Measurements from ENCODE around the gene STUM.

DNA sequence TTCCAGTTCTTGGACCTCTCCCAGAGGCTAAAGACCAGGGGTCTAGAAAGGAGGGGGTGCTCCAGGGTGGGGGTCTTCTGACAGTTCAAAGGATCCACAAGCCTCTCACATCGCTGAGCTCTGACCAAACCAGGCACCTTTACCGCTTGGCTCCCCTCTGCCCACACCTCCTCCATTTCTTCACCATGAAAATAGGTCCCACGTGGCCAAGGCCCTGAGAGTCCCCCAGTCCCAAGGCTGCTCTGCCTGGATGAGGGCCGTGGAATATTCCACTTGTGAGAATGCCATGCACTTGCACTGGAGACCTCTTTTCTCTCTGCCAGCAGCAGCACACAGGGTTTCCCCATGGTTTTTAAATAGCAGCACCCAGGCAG lies 103.2 kb downstream of the STUM start:
- no peak for TF ChIP-seq CTCF (IDR thresholded peaks at IDR 0.05)
- no peak for TF ChIP-seq POLR2A (IDR thresholded peaks at IDR 0.05)

Data from upper lobe of left lung (tissue), 4 donors.